Kidney epithelial cell (primary cell): ENCODE measurements around the gene CERS1. TPM values are rescaled to one million over a fixed set of nuclear protein-coding genes. Genes with fewer than 3 reads are reported as not detected.

Source experiments
- DNase-seq: peaks from one replicate; pipeline ENCODE4 v3.0.0-alpha.2; 2010; ENCODE audit warnings: low read depth
- H3K27me3 ChIP-seq: 2 replicates; pipeline ENCODE4 v1.6.0; 2011; ENCODE audit warnings: low read length; ENCODE audit not compliant: control insufficient read depth, insufficient read depth
- H3K36me3 ChIP-seq: 2 replicates; pipeline ENCODE4 v1.5.1; 2011; ENCODE audit warnings: low read length; ENCODE audit not compliant: control insufficient read depth, insufficient read depth
- H3K4me3 ChIP-seq: 2 replicates; pipeline ENCODE4 v1.5.1; 2011; ENCODE audit warnings: low read depth, mild to moderate bottlenecking, control low read depth, low read length
- CTCF ChIP-seq: IDR thresholded peaks from 2 replicates; pipeline ENCODE4 v1.5.1; 2011; ENCODE audit warnings: mild to moderate bottlenecking, moderate library complexity, low read length, control low read depth, inconsistent platforms; ENCODE audit not compliant: insufficient read depth, poor library complexity, severe bottlenecking
- total RNA-seq: library from RNA; depleted of rRNA; stranded (reverse); fragments of >200 nt; gene quantifications from 2 replicates; pipeline ENCODE4 v1.2.3, GENCODE V29; 2015

The CERS1 gene
- total RNA-seq, 1 donor from 2014 or later = 2.9 TPM

GRCh38 chr19:18851673-18852325 lies 44.2 kb downstream of the CERS1 start:
- no peak for DNase-seq
- Histone ChIP-seq H3K27me3 (no peaks in the 10 kb centered on the region), H3K4me3 (no peak overlapping the region), H3K36me3 (peaks cover 4% of the 10 kb centered on the region)
- TF ChIP-seq CTCF = no peak

- H3K27me3 ChIP-seq = no peaks in the 10 kb centered on the region
- H3K4me3 ChIP-seq = no peak overlapping the region
- TF ChIP-seq CTCF = no peak
- peaks cover 2% of the 10 kb centered on the region for H3K36me3 ChIP-seq
- DNase-seq = no peak
Observed at GRCh38 chr19:18850471-18851375, 45.2 kb downstream of the CERS1 start.

GRCh38 chr19:18849838-18850400 lies 46.0 kb downstream of the CERS1 start:
- no peak overlapping the region for H3K4me3 ChIP-seq
- TF ChIP-seq CTCF = no peak
- no peak for DNase-seq
- H3K27me3 ChIP-seq = no peaks in the 10 kb centered on the region
- H3K36me3 ChIP-seq = peaks cover 2% of the 10 kb centered on the region

- H3K36me3 ChIP-seq = peaks cover 2% of the 10 kb centered on the region
- DNase-seq = no peak
- H3K27me3 ChIP-seq = no peaks in the 10 kb centered on the region
- no peak for TF ChIP-seq CTCF
- H3K4me3 ChIP-seq = no peak overlapping the region
Observed at GRCh38 chr19:18848878-18849661, 46.9 kb downstream of the CERS1 start.

GRCh38 chr19:18847549-18848463 lies 48.2 kb downstream of the CERS1 start:
- DNase-seq = no peak
- Histone ChIP-seq H3K36me3 (peaks cover 2% of the 10 kb centered on the region), H3K4me3 (no peak overlapping the region), H3K27me3 (no peaks in the 10 kb centered on the region)
- TF ChIP-seq CTCF = no peak
